Coronary artery (tissue), 2 donors: ENCODE data around the gene PTPRM.

ENCODE experiments used
- DNase-seq: peaks from one replicate; pipeline ENCODE4 v3.0.0-alpha.2; 2017; ENCODE audit warnings: low spot score
- H3K27ac ChIP-seq, 2 donors: fragments of 200-600 bp; sonication (generic); one replicate each; pipeline ENCODE4 v1.5.1; 2016 to 2019
- H3K4me3 ChIP-seq: fragments of 200-600 bp; sonication (generic); 2 replicates; pipeline ENCODE4 v1.5.1; 2016; ENCODE audit warnings: mild to moderate bottlenecking, moderate library complexity
- CTCF ChIP-seq: fragments of 200-600 bp; sonication (generic); IDR thresholded peaks from one replicate; pipeline ENCODE4 v1.5.1; 2019; ENCODE audit warnings: antibody characterized with exemption

PTPRM gene

GRCh38 chr18:7677001-7677400 is 109.9 kb downstream of the PTPRM start:
- DNase-seq, result no peak
- H3K27ac ChIP-seq, result no peak overlapping the region
- no peak for TF ChIP-seq CTCF
- H3K4me3 ChIP-seq, result no peak overlapping the region

- no peak overlapping the region for H3K4me3 ChIP-seq
- H3K27ac ChIP-seq, result no peak overlapping the region
- TF ChIP-seq CTCF, result no peak
- no peak for DNase-seq
These were observed 110.3 kb downstream of the PTPRM start for GRCh38 chr18:7677424-7677823.

DNA sequence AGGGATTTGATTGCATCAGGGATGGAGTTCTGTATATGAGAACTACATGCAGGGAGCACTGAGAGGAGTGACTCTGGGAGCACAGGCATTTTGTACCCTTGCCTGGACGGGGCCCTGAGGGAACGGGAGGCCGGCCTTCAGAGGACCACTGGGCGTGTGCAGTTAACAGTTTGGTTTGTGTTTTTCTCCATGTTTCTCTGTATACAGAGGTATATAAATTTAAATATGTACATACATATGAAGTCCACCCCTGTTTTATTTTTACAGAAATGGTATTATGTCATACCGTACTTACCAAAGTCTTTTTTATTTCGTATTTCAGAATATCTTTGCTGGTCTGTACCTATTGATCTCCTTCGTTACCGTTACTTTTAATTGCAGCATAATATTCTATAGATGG is 111.3 kb downstream of the PTPRM start:
- TF ChIP-seq CTCF, result no peak
- H3K4me3 ChIP-seq, result no peak overlapping the region
- no peak overlapping the region for H3K27ac ChIP-seq
- DNase-seq, result no peak

DNA sequence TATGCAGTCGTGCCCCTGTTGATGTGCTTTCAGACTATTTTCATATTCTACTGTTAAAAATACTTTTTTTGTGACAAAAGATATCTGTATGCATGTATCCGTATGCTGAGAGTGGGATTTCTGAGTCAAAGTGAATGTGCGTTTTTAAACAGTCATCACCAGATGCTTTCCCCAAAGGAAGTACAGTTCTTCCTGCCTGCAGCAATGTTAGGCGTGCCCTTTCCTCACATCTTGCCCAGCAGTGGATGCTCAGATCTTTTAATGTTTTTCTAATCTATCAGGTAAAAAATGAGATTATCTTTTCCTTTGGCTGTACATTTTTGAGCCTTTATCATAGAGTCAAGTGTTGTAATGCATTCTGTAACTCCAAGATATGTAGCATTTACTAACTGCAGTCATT is 111.7 kb downstream of the PTPRM start:
- TF ChIP-seq CTCF, result no peak
- no peak overlapping the region for H3K27ac ChIP-seq
- H3K4me3 ChIP-seq, result no peak overlapping the region
- DNase-seq, result no peak

- DNase-seq, result no peak
- no peak overlapping the region for H3K27ac ChIP-seq
- H3K4me3 ChIP-seq, result no peak overlapping the region
- TF ChIP-seq CTCF, result no peak
These were observed 114.2 kb downstream of the PTPRM start for GRCh38 chr18:7681298-7681697.

DNA sequence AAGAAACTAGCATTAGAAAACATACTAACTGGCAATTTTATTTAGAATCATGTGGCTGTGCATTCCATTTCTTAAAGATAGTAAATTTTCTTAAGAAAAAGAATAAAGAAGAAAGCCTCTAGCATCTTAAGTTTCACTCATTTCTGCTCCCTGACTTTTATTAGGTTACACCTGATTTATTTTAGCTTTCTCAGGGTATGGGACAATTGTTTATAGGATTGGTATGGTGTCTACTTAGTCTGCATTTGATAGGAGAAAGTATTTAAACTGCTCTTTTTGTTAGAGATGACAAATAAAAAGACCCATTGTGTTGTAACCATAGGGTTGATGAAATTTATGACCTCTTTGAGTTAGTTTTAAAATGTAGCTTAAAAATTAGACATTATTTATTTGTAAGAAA is 115.2 kb downstream of the PTPRM start:
- no peak for TF ChIP-seq CTCF
- H3K27ac ChIP-seq, result no peak overlapping the region

GRCh38 chr18:7683753-7684152 is 116.6 kb downstream of the PTPRM start:
- Histone ChIP-seq H3K4me3 (no peak overlapping the region), H3K27ac (no peak overlapping the region)
- TF ChIP-seq CTCF, result no peak
- DNase-seq, result no peak

More for the DNA sequence above, 115.2 kb downstream of the PTPRM start:
- no peak overlapping the region for H3K4me3 ChIP-seq
- no peak for DNase-seq
